ENCODE measurements around the gene PIBF1. TPM values are rescaled to one million over a fixed set of nuclear protein-coding genes. Genes with fewer than 3 reads are reported as not detected.

The PIBF1 gene
- total RNA-seq, 4 donors from 2014 or later: 7.9 to 54.6 (median 29.1) TPM

- TF ChIP-seq CTCF (IDR thresholded peaks at IDR 0.05) (no peak), POLR2A (IDR thresholded peaks at IDR 0.05) (no peak)
- Histone ChIP-seq H3K4me3 (no peak overlapping the region), H3K9me3 (no peaks in the 10 kb centered on the region), H3K27me3 (peaks cover 0 to 13% of the 10 kb centered on the region in 2 donors), H3K36me3 (no peaks in the 10 kb centered on the region), H3K4me1 (no peaks in the 10 kb centered on the region), H3K27ac (no peak overlapping the region)
- intact Hi-C loops (cut with DNase I; ENCODE audit: low total_unique reads): no loop called here
- DNase-seq: no peak
Observed at GRCh38 chr13:73054712-73055111, 272.8 kb downstream of the PIBF1 start.

- no peaks in the 10 kb centered on the region for H3K4me1 ChIP-seq
- H3K27me3 ChIP-seq: peaks cover 0 to 13% of the 10 kb centered on the region in 2 donors
- intact Hi-C loops (cut with DNase I; ENCODE audit: low total_unique reads): no loop called here
- no peak overlapping the region for H3K27ac ChIP-seq
- DNase-seq: no peak
- no peaks in the 10 kb centered on the region for H3K9me3 ChIP-seq
- H3K36me3 ChIP-seq: no peaks in the 10 kb centered on the region
- TF ChIP-seq POLR2A (IDR thresholded peaks at IDR 0.05) (no peak), CTCF (IDR thresholded peaks at IDR 0.05) (no peak)
- H3K4me3 ChIP-seq: no peak overlapping the region
Observed at GRCh38 chr13:73055813-73056564, 274.1 kb downstream of the PIBF1 start.

GRCh38 chr13:73056565-73056962 is 274.6 kb downstream of the PIBF1 start:
- no peaks in the 10 kb centered on the region for H3K9me3 ChIP-seq
- no peak overlapping the region for H3K4me3 ChIP-seq
- no peak for DNase-seq
- peaks cover 0 to 13% of the 10 kb centered on the region in 2 donors for H3K27me3 ChIP-seq
- TF ChIP-seq POLR2A (IDR thresholded peaks at IDR 0.05): no peak
- no peak for TF ChIP-seq CTCF (IDR thresholded peaks at IDR 0.05)
- H3K36me3 ChIP-seq: no peaks in the 10 kb centered on the region
- no peaks in the 10 kb centered on the region for H3K4me1 ChIP-seq
- no peak overlapping the region for H3K27ac ChIP-seq
- intact Hi-C loops (cut with DNase I; ENCODE audit: low total_unique reads): no loop called here

GRCh38 chr13:73057284-73058063 is 275.5 kb downstream of the PIBF1 start:
- no peaks in the 10 kb centered on the region for H3K36me3 ChIP-seq
- no peak for TF ChIP-seq CTCF (IDR thresholded peaks at IDR 0.05)
- no peak for TF ChIP-seq POLR2A (IDR thresholded peaks at IDR 0.05)
- no peak overlapping the region for H3K4me3 ChIP-seq
- H3K4me1 ChIP-seq: no peaks in the 10 kb centered on the region
- H3K27ac ChIP-seq: no peak overlapping the region
- H3K27me3 ChIP-seq: peaks cover 0 to 13% of the 10 kb centered on the region in 2 donors
- intact Hi-C loops (cut with DNase I; ENCODE audit: low total_unique reads): no loop called here
- no peak for DNase-seq
- no peaks in the 10 kb centered on the region for H3K9me3 ChIP-seq

- Histone ChIP-seq H3K4me1 (no peaks in the 10 kb centered on the region), H3K36me3 (no peaks in the 10 kb centered on the region), H3K4me3 (peak overlapping the region; percentile 51 to 89), H3K27me3 (peaks cover 0 to 13% of the 10 kb centered on the region in 2 donors), H3K27ac (no peak overlapping the region), H3K9me3 (no peaks in the 10 kb centered on the region)
- DNase-seq: no peak
- intact Hi-C loops (cut with DNase I; ENCODE audit: low total_unique reads): no loop called here
- TF ChIP-seq CTCF (IDR thresholded peaks at IDR 0.05) (no peak), POLR2A (IDR thresholded peaks at IDR 0.05) (no peak)
Observed at GRCh38 chr13:73058064-73058313, 276.1 kb downstream of the PIBF1 start.
